Adrenal gland (tissue), 5 donors: ENCODE measurements around the gene GRID1.

Source experiments
- CTCF ChIP-seq, 6 experiments: fragments of 450-650 bp in 4 of 6; fragments of 200-600 bp in 2 of 6; sonication (generic) in 1 of 6; IDR thresholded peaks; 1 replicate in 5 of 6; 2 replicates in 1 of 6; pipeline versions ENCODE4 v1.5.1 to v1.8.0; 2016 to 2021; ENCODE audit warnings: antibody characterized with exemption in 6 of 6, mild to moderate bottlenecking in 2 of 6, moderate library complexity in 1 of 6
- POLR2A ChIP-seq, 2 donors: fragments of 450-650 bp; IDR thresholded peaks; one replicate each; pipeline ENCODE4 v1.6.1; 2017; ENCODE audit warnings: antibody characterized with exemption in 2 of 2, mild to moderate bottlenecking in 2 of 2, moderate library complexity in 1 of 2
- donor health status: DM: no; HTN: no; CAD: no.

GRCh38 chr10:86361156-86362128, 5.2 kb downstream of the GRID1 start:
- TF ChIP-seq CTCF (IDR thresholded peaks at IDR 0.05) (no peak), POLR2A (IDR thresholded peaks at IDR 0.05) (no peak)
